Measurements from ENCODE around the gene CCDC102B.
"Not testable (repeated sequence)": the region's sequence is repeated elsewhere in the genome, so short reads cannot be mapped to it uniquely, and the experiment has no call there.

CCDC102B gene

DNA sequence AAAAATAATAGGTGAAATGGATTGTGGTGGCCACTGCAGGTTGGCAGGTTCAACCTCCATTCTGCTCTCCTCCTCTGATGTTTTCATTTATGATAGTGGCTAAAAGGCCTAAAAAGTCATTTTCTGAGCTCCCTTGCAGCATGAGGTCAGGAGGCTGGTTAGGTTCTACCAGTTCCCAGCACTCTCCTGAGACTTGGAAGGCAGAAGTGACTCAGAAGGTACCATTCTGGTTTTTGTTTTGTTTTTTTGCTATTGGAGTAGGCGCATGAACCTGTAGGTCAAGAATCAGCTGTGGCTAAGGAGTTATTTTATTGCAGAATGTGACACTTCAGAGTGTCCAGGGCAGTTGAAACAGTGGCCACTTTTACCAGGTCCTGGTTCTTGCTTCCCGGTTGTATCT lies 181.9 kb downstream of the CCDC102B start:
- no peak for DNase-seq (ENCODE audit: low spot score)

DNA sequence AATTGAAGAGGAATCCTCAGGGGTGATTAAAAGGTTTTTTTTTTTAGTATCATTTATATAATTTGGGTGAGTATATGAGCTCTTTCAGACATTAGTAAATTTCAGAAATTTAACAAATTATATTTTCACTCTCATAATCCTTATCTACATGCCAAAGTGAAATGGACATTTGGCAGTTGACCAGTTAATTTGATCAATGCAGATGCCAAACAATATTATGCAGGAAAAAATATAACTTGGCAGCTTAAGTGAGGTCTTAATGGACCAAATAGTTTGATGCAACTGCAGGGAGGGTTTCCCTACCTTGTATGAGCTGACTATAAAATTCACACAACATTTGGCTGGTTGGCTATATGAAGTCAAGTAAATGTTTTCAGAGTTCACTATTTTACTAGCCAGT lies 185.2 kb downstream of the CCDC102B start:
- no peak for DNase-seq (ENCODE audit: low spot score)

GRCh38 chr18:68984342-68984741 lies 186.5 kb downstream of the CCDC102B start:
- DNase-seq (ENCODE audit: low spot score): no peak

- DNase-seq (ENCODE audit: low spot score): no peak
These were observed 187.4 kb downstream of the CCDC102B start for GRCh38 chr18:68985172-68985820.

DNA sequence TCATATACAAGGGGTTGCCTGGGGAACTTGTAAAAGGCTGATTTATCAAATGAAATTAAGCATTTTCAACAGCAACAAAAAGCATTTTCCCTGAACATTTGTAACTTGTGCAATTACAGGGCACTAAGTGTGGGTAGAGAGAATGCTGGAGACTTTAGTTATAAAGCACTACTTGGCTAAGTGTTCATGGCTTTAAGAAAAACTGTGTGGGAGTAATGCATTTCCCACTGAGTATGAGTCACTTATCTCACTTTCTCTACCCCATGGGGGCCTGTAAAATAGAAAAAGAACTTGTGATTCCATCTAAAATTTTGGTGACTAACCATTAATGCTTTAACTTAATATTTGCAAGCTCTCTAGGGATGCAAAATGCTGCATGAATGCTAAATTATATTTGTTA lies 193.4 kb downstream of the CCDC102B start:
- DNase-seq (ENCODE audit: low spot score): no peak

DNA sequence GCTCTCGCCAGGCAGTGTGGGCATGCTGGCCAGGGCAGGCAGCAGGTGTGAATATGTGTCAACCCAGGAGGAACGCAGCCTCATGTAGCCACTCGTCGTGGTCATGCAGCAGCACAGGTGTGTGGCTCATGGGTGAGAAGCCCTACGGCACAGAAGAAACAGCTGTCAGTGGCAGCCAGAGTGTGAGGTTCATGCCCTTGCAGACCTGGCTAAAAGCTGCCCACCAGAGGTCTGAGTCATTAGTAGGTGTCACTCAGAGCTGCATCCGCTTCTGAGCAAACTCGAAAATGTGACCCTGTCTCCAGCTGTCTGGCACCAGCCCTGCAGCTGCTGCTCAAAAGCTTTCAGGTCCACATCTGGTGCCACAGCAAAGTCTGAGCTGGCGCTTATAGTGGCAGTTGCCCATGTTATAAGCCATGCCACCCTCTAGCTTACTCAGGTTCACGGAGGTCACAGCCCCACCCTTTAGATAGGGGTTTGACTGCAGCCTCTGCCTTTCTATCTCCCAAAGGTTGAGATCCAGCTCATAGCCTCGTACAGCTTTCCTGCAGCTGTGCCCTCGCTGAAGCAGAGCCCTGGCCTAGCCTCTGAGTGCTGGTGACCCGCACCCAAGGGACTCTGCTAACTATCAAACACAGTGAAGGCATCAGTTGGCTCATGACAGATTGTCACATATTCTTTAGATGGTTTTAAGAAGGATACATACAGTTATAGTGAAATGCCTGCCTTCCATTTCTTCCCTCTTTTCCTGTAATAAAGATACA lies 195.0 kb downstream of the CCDC102B start:
- DNase-seq (ENCODE audit: low spot score): no peak

GRCh38 chr18:68995675-68996074 lies 197.8 kb downstream of the CCDC102B start:
- no peak for DNase-seq (ENCODE audit: low spot score)

- DNase-seq (ENCODE audit: low spot score): no peak
These were observed 200.0 kb downstream of the CCDC102B start for GRCh38 chr18:68997845-68998244.

DNA sequence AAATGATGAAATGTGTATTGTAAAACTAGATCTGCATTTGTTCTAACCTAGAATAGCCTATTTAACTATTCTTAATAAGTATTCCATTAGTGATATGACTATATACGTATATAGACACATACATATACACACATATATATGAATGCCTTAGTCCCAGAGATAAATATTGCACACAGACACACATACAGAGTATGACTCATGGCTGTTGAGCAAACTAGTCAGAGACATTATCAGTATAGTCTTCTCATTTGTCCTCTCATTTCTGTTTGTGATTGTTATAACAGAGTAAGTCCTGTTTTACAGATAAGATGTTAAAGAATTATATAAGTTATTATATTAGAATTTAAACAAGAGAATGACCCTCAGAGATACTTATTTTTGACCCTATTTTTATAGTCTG lies 202.5 kb downstream of the CCDC102B start:
- no peak for DNase-seq (ENCODE audit: low spot score)

DNA sequence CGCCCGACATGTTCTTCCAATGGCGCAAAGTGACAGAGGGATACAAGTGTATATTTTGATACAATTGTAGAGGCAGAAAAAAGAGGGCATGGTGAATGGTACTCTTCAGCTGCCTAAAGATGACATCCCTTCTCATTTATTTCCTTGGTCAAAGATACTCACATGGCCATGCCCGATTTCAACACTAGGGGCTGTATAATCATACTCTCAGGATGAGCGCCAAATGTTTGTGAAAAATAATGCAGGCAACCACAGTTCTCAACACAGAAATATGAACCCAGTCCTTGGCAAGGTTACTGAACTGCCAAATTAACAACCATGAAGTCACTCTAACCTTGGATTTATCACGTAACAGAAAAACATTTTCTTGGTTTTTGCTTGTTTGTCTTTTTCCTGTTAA lies 204.4 kb downstream of the CCDC102B start:
- no peak for DNase-seq (ENCODE audit: low spot score)

GRCh38 chr18:69006212-69006611 lies 208.3 kb downstream of the CCDC102B start:
- DNase-seq (ENCODE audit: low spot score): not testable (repeated sequence)

DNA sequence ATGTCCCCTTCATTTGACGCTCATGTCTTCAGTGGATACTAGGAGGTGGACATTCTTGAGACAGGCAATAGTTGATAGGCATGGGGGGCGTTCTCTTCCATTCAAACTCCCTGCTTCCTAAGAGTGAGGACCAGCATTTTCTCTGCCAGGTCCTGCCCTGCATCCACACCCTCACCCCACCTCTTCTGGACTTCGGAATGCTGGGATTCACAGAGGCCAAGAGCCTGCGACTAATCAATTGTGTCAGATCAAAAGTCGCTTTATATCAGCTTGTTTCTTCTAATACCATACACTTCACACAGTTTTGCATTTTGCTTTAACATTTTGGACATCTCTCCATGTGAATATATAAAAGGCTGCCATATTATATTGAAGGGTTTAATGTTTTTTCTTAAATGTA lies 210.7 kb downstream of the CCDC102B start:
- no peak for DNase-seq (ENCODE audit: low spot score)

- DNase-seq (ENCODE audit: low spot score): no peak
These were observed 223.4 kb downstream of the CCDC102B start for GRCh38 chr18:69021211-69021805.

DNA sequence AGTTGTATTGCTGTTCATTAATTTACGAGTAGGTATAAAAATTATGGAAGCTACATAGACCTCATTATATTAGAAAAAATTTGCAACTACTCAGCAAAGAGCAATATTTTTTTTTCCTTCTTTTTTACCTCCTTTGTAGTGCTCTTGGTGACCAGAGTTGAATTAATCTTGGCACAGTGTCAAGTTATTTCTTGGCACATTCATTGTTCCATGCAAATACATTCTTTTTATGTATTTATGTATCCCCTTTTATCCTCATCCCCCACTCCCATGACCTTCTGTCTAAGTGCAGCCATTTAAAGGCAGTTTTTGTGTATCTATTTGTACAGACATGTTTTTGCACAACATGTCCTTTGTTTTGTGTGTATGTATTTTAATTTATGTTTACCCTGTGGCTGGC lies 224.5 kb downstream of the CCDC102B start:
- no peak for DNase-seq (ENCODE audit: low spot score)

GRCh38 chr18:69031571-69031970 lies 233.7 kb downstream of the CCDC102B start:
- no peak for DNase-seq (ENCODE audit: low spot score)

- no peak for DNase-seq (ENCODE audit: low spot score)
These were observed 234.1 kb downstream of the CCDC102B start for GRCh38 chr18:69032009-69032408.

DNA sequence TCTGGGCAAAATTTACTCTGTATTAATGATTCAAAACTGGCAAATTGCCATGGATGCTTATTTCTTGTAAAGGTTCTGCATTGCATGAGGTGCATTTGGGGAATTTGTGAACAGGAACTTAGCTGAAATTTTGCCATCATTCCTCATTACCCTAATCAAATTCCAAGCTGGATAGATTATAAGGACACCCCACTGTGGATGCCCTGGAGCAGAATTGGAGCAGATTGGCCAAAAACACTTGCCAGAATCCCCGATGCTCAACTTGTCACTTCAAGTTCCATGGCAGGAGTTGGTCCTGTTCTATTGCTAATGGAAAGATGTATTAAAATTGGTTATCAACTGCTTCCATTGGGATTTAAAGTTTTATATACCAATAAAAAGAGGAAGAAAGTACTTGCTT lies 237.9 kb downstream of the CCDC102B start:
- DNase-seq (ENCODE audit: low spot score): no peak

DNA sequence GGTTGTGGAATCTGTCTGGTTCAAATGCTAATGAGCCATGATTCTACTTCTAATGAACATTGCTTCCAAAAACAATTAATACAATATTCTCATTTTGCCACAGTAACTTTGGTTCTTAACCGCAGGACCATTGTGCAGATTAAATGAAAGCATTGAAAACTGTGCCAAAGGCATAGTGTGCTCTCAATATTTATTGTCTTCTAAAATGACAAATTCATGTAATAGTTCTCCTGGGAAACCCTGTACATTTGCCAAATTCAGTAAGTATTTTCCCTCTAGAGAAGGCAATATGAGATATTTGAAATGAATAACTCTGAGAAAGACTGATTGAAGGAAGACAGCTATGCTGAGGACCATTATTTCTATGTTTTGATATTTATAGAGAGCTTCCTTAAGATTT lies 246.3 kb downstream of the CCDC102B start:
- no peak for DNase-seq (ENCODE audit: low spot score)

DNA sequence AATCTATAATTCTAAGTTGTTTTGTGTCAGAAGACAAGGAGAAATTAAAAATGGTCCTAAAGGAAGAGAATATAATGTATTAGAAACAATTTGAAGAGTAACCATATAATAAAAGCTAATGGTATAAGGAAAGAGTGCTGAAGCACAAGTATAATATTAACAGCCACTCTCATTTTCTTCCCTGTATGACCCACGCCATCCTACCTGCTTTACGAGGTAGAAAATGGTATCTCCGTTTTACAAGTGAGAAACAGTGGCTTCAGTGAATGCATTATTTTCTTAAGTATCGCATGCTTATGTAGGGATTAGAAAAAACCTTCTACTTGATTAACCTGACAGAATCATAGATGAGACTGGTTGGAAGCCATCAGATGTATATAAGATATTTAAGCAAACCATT lies 266.2 kb downstream of the CCDC102B start:
- no peak for DNase-seq (ENCODE audit: low spot score)

- no peak for DNase-seq (ENCODE audit: low spot score)
These were observed 269.2 kb downstream of the CCDC102B start for GRCh38 chr18:69067048-69067447.

GRCh38 chr18:69071680-69072079 lies 273.8 kb downstream of the CCDC102B start:
- no peak for DNase-seq (ENCODE audit: low spot score)

GRCh38 chr18:69081846-69082245 lies 284.0 kb downstream of the CCDC102B start:
- DNase-seq (ENCODE audit: low spot score): no peak

GRCh38 chr18:69082499-69082898 lies 284.6 kb downstream of the CCDC102B start:
- DNase-seq (ENCODE audit: low spot score): no peak

Measured in germinal center (tissue), 1 donor.